ENCODE measurements around the gene TSC22D2. TPM values are rescaled to one million over a fixed set of nuclear protein-coding genes. Genes with fewer than 3 reads are reported as not detected.
A peak's percentile ranks its signal among the peaks of the same experiment; 100 is the strongest.

Gene TSC22D2
- total RNA-seq, 6 experiments from 2014 or later = 10.3 to 30.4 (median 13.2) TPM

DNA sequence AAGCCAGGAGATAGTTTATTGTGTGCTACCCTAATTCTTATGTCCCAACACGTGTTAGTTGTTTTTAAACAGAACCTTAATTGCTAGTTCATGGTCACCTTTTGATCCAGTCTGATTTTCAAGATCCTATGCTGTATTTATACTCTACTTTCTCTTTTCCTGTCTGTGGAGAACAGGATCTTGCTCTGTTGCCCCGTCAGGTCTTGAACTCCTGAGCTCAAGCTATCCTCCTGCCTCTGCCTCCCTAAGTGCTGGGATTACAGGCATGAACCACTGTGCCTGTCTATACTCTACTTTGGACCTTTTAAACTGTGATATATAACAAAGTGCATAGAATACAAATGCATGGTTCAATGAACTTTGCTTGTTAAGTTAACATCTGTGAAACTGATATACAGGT is 44.7 kb upstream of the TSC22D2 start:
- intact Hi-C loops (cut with DNase I) = no loop called here
- no peaks in the 10 kb centered on the region for H3K9me3 ChIP-seq
- H3K27ac ChIP-seq = peak overlapping the region; percentile 20 to 60 (median 53)
- WGBS (ENCODE audit: insufficient coverage, low coverage, low lambda C conversion rate, missing lambda C conversion rate) = 87% methylated on average over 2 of the region's 2 CpGs
- no peak for DNase-seq
- H3K27me3 ChIP-seq = no peaks in the 10 kb centered on the region
- no peaks in the 10 kb centered on the region for H3K36me3 ChIP-seq
- H3K4me1 ChIP-seq = peaks cover 0 to 13% (median 5%) of the 10 kb centered on the region in 4 donors
- TF ChIP-seq POLR2A (IDR thresholded peaks at IDR 0.05) = no peak
- TF ChIP-seq, protein P1, sequence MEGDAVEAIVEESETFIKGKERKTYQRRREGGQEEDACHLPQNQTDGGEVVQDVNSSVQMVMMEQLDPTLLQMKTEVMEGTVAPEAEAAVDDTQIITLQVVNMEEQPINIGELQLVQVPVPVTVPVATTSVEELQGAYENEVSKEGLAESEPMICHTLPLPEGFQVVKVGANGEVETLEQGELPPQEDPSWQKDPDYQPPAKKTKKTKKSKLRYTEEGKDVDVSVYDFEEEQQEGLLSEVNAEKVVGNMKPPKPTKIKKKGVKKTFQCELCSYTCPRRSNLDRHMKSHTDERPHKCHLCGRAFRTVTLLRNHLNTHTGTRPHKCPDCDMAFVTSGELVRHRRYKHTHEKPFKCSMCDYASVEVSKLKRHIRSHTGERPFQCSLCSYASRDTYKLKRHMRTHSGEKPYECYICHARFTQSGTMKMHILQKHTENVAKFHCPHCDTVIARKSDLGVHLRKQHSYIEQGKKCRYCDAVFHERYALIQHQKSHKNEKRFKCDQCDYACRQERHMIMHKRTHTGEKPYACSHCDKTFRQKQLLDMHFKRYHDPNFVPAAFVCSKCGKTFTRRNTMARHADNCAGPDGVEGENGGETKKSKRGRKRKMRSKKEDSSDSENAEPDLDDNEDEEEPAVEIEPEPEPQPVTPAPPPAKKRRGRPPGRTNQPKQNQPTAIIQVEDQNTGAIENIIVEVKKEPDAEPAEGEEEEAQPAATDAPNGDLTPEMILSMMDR (IDR thresholded peaks at IDR 0.05) = no peak
- no peak overlapping the region for H3K4me3 ChIP-seq
- no peak for ATAC-seq

DNA sequence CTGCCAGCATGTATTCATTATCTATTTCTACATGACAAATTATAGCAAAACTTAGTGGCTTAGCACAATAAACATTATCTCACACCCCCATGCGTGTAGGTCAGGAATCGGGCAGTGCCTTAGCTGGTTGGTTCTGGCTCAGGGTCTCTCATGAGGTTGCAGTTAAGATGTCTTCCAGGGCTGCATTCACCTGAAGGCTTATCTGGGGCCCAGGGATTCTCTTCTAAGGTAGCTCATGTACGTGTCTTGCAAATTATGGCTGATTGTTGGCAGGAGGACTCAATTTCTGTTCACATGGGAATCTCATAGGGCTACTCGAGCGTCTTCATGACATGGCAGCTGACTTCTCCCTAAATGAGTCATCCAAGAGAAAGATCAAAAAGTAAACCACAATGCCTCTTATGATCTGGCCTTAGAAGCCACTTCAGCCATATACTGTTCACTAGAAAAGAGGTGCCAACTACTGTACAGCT is 42.9 kb upstream of the TSC22D2 start:
- H3K27me3 ChIP-seq = no peaks in the 10 kb centered on the region
- H3K27ac ChIP-seq = no peak overlapping the region
- TF ChIP-seq POLR2A (IDR thresholded peaks at IDR 0.05) = no peak
- TF ChIP-seq, protein P1 (IDR thresholded peaks at IDR 0.05) = no peak
- intact Hi-C loops (cut with DNase I) = no loop called here
- H3K4me1 ChIP-seq = peaks cover 0 to 13% (median 5%) of the 10 kb centered on the region in 4 donors
- DNase-seq (no peak), ATAC-seq (no peak)
- H3K9me3 ChIP-seq = no peaks in the 10 kb centered on the region
- no peak overlapping the region for H3K4me3 ChIP-seq
- no peaks in the 10 kb centered on the region for H3K36me3 ChIP-seq
- WGBS (ENCODE audit: insufficient coverage, low coverage, low lambda C conversion rate, missing lambda C conversion rate) = 90% methylated on average over 5 of the region's 5 CpGs

DNA sequence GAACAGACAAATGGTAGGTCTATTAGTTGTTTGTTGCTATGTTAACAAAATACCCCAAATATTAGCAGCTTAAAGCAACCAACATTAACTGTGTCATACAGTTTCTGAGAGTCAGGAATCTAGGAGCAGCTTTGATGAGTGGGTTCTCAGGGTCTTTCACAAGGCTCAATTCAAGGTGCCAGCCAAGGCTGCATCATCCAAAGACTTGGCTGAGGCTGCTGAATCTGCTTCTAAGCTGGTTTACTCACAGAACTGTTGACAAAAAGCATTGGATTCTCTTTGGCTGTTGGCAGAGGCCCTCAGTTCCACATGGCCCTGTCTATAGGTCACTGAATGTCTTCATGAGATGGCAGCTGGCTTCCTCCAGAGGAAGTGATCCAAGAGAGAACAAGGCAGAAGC is 40.3 kb upstream of the TSC22D2 start:
- H3K9me3 ChIP-seq = no peaks in the 10 kb centered on the region
- H3K4me3 ChIP-seq = no peak overlapping the region
- intact Hi-C loops (cut with DNase I) = no loop called here
- no peaks in the 10 kb centered on the region for H3K36me3 ChIP-seq
- H3K27ac ChIP-seq = no peak overlapping the region
- TF ChIP-seq POLR2A (IDR thresholded peaks at IDR 0.05) = no peak
- H3K27me3 ChIP-seq = no peaks in the 10 kb centered on the region
- DNase-seq (no peak), ATAC-seq (no peak)
- H3K4me1 ChIP-seq = peaks cover 0 to 9% (median 6%) of the 10 kb centered on the region in 4 donors

DNA sequence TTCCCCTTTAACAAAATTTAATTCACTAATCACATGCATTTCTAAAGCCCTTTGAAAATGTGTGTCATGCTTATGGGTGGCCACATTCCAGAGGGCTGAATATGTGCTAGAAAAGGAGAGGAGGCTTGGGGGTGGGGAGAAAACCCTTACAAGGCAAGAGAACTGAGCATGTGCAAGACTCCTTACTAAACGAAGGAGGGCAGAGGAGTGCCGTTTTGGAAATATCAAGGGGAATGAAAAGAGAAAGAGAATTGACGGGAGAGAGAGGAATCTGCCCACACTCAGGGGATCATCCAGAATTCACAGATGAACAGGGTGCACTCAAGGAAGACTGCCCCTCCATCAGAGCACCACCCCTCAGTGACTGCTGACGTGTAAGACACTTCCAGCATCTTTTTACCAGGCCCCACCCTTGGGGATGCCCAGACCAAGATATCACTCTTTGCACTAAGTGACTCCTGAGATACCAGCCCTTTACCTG is 37.9 kb upstream of the TSC22D2 start:
- H3K4me3 ChIP-seq = no peak overlapping the region
- H3K4me1 ChIP-seq = peaks cover 0 to 4% (median 0%) of the 10 kb centered on the region in 4 donors
- no peaks in the 10 kb centered on the region for H3K27me3 ChIP-seq
- H3K36me3 ChIP-seq = no peaks in the 10 kb centered on the region
- no peaks in the 10 kb centered on the region for H3K9me3 ChIP-seq
- intact Hi-C loops (cut with DNase I) = no loop called here
- WGBS (ENCODE audit: insufficient coverage, low coverage, low lambda C conversion rate, missing lambda C conversion rate) = 78% methylated on average over 3 of the region's 4 CpGs
- DNase-seq = no peak
- no peak for ATAC-seq
- peak overlapping the region in 2 of 3 donors; percentile 77 to 88 for H3K27ac ChIP-seq
- TF ChIP-seq POLR2A (IDR thresholded peaks at IDR 0.05) = no peak
- TF ChIP-seq, protein P1 (IDR thresholded peaks at IDR 0.05) = no peak

DNA sequence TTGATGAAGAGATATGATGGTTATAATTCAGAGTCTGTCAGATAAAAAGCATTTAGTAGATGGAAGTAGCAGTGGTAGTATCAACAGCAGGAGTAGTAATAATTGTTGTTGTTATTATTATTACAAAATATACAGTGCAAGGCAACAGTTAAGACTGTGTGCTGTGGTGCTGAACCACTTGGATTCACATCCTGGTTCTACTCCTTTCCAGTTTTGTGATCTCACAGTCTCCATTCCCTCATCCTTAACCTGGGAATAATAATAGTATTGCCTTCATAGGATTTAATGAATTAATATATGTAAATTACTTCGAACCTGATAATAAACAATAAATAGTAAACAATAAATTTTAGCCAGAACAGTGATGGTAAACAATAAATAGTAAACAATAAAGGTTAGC is 37.1 kb upstream of the TSC22D2 start:
- ATAC-seq (no peak), DNase-seq (no peak)
- Histone ChIP-seq H3K27ac (peak overlapping the region; percentile 77 to 88 (median 80)), H3K27me3 (no peaks in the 10 kb centered on the region), H3K4me1 (peaks cover 0 to 7% (median 2%) of the 10 kb centered on the region in 4 donors), H3K9me3 (no peaks in the 10 kb centered on the region), H3K36me3 (no peaks in the 10 kb centered on the region), H3K4me3 (no peak overlapping the region)
- 48% methylated on average over 1 of the region's 1 CpG for WGBS (ENCODE audit: insufficient coverage, low coverage, low lambda C conversion rate, missing lambda C conversion rate)
- TF ChIP-seq, protein P1 (IDR thresholded peaks at IDR 0.05) = no peak
- no peak for TF ChIP-seq POLR2A (IDR thresholded peaks at IDR 0.05)
- intact Hi-C loops (cut with DNase I) = no loop called here

Measured in right lobe of liver (tissue), 6 donors.